ENCODE data around the gene TVP23C.
"Not testable (repeated sequence)": the region's sequence is repeated elsewhere in the genome, so short reads cannot be mapped to it uniquely, and the experiment has no call there.

TVP23C gene

DNA sequence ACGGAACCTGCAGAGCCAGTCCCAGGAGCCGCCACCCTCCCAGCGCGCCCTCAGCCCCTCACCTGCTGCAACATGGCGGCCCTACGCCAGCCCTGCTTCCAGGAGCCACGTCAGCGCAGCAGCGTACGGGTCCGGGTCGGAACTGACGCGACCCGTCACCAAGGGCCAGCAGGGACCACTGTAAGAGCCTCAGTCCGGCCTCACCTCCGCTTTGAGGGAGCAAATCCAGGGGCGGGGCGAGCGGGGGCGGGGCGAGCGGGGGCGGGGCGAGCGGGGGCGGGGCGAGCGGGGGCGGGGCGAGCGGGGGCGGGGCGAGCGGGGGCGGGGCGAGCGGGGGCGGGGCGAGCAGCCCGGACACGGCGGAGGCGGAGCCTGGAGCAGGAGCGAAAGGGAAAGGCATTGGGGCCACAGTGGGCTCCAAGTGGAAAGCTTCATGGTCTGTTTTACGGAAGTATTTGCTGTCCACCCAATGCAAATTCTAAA, at the start of gene TVP23C:
Gene TVP23C (minus strand): TSS at position 109 of the 483 bp plus-strand sequence. CDS start 35 bp downstream, at position 74.
- DNase-seq = peak; percentile 4 to 18

GRCh38 chr17:15592960-15593359, 29.7 kb upstream of the TVP23C start:
- not testable (repeated sequence) for DNase-seq

DNA sequence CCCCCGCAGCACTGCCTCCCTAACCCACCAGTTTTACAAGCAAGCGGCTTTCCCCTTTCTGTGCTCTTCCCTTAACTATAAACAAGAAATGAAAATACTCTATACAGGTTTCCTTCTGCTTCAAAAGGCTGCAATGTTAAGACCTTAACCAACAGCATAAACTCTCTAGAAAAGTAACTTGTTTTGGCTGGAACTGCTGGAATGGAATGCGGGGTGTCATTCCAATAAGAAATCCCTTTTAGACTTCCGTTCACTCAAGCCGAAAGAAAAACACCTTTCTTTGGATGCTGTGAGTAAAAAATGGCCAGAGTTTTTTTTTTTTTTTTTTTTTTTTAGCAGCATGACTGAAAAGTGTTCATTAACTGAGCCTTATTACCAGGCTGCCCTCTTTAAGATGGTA, 28.7 kb upstream of the TVP23C start:
- not testable (repeated sequence) for DNase-seq

DNA sequence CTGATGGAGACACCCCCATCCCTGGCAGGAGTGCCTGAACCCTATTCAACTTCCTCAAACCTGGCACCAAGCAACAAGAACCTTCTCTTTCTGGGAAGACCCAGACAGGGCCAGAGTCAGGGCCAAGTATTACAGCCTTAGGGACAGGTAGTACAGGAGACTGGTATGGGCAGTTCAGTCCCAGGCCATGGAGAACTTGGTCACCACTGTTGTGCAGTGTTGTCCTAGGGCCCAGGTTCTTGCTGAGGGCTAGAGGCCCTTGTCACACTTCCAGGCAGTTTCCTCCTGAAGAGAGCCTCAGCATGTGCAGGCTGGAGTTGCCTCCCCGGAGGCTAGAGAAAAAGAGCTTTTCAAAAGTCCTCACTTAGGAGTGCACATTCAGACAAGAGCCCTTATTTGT, 27.6 kb upstream of the TVP23C start:
- DNase-seq = not testable (repeated sequence)

DNA sequence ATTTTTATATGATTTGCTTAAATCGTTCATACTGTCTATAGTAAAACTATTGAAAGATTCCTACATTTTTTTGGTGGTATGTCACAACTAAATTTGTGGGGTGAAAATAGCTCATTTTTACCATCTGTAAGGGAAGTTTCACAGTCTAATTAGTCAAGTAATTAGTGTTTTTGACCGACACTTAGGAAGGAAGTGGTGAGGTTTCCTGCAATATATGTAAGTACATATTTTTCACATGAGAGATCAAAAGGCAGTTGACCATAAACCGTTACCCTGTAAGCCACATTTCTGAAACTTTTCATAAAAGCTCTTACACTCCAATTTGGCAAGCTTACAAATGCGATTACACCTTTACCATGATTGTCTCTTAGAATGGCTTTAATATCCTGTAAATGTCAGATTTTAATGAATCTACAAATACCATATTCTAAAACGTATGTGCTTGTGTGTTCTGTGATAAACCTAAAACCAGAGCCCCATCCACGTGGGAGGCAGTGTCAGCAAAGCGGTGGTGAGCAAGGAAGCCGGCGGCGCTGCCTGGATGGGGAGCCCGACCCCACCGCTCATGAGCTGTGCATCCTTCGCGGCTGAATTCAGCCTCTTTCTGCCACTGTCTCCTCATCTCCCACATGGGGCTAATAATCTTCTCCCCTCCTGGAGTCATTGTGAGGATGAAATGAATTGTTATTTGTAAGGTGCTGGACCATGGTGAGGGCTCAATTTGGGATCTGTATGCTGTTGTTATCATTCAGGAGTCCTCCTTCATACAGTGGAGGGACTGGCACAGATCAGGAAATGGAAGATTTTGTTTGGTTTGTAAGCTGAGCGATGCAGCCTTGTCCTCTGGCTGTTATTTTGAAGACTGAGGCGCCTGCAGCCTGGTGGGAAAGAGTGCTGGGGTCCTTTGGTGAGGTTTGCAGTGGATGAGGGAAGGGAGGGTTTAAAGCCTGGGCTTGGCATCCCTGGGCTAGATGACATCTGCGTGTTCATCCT, 26.6 kb upstream of the TVP23C start:
- not testable (repeated sequence) for DNase-seq

GRCh38 chr17:15588017-15588416, 24.7 kb upstream of the TVP23C start:
- not testable (repeated sequence) for DNase-seq

- DNase-seq = not testable (repeated sequence)
These were observed 20.0 kb upstream of the TVP23C start for GRCh38 chr17:15583313-15583712.

DNA sequence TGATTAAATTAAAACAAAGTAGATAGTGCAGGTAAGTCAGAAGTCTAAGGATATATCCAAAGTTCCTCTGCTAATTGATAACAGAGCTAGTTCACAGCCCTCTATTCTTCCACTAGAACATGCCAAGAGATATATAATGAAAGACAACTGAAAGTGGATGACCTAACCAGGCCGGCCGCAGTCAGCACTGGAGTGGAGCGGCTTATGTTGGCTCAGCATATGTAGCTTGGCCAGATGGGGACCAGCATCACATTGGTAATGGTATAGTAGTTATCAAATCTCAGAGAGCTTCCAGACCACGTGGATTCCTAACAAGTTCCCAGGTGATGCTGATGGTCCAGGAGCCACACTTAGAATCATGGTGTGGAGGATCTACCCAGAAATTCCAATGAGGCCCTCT, 18.2 kb upstream of the TVP23C start:
- not testable (repeated sequence) for DNase-seq

- DNase-seq = not testable (repeated sequence)
These were observed 13.6 kb upstream of the TVP23C start for GRCh38 chr17:15576848-15577247.

DNA sequence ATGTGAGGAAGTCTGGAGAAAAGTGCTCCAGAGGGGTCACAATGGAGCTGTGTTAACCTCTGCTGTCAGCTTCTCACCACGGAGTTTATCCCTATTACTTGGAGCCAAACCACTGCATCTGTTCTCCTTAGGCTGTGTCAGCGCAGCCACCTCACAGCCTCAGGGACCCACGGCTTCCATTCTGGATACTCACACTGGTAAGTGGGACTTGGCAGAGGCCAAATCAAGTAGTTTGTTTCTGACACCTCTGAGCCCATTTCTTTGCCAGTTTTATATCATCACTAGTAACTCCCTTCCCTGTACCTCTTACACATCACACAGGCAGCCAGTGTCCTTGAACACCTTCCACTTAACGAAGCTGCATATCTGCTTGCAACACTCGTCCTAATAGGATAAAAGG, 11.4 kb upstream of the TVP23C start:
- DNase-seq = not testable (repeated sequence)

- not testable (repeated sequence) for DNase-seq
These were observed 10.6 kb upstream of the TVP23C start for GRCh38 chr17:15573870-15574269.

GRCh38 chr17:15562613-15563374, 489 bp downstream of the TVP23C start:
- not testable (repeated sequence) for DNase-seq

- not testable (repeated sequence) for DNase-seq
These were observed 1.8 kb downstream of the TVP23C start for GRCh38 chr17:15561439-15561838.

GRCh38 chr17:15558403-15559105, 4.7 kb downstream of the TVP23C start:
- not testable (repeated sequence) for DNase-seq

- not testable (repeated sequence) for DNase-seq
These were observed 5.9 kb downstream of the TVP23C start for GRCh38 chr17:15557334-15557832.

GRCh38 chr17:15552932-15553331, 10.4 kb downstream of the TVP23C start:
- not testable (repeated sequence) for DNase-seq

- not testable (repeated sequence) for DNase-seq
These were observed 13.7 kb downstream of the TVP23C start for GRCh38 chr17:15549552-15549951.

GRCh38 chr17:15546604-15547003, 16.7 kb downstream of the TVP23C start:
- DNase-seq = not testable (repeated sequence)

DNA sequence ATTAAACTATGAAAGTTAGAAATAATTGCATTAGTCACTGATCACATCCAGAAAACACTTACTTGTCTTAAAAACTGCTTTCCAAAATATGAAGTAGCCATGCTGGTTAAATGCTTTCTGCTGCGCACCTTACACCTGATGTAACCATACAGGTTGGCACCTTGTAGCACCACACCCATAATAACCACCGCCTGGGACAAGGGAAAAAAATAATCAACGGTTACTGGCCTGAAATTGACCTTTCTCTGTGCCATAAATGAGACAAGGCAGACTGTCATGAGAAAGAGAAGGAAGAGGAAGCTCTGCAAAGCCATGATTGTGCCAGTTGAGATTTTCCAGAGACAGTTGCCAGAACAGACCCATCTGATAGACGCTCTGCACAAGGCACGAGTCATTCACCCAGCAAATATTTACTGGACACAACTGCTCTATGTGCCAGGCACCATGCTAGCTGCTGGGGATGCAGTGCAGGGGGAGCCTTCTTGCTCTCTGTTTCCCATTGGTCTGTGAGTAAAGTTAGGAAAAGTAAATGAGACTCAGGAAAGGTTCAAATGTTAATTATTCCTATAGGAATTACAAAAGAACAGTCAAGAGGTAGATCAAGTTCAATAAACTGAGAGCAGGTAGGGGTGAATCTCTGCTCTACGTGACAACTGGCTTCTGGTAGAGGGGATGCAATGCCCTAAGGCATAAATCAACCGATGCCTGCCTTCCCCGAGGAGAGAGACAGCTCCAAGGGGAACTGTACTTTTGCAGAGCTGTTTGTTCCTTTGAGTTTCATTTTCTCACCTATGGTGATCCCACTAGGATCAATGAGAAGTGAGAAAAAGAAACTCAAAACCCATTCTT, 22.7 kb downstream of the TVP23C start:
- not testable (repeated sequence) for DNase-seq

DNA sequence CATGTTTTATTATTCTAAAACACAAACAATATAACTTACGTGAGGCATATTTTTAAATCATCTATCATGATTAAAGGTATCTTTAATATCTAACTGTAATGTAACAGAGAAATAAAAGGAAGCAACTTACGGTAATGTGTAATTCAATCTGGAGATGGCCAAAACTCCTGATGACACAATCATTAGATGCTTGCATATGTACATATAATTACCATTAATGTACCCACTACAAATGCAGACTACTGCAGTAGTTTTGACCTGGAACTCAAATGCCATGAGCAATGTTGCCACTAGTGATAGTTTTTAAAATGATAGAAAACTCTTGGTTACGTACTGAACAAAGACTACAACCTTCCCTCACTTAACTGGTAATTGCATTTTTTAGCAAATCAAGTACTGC, 30.2 kb downstream of the TVP23C start:
- DNase-seq = not testable (repeated sequence)

All from NCI-H2081 (cell line).